Activated naive CD8-positive, alpha-beta T cell (primary cell): Measurements from ENCODE around the gene SP100.
A peak's percentile ranks its signal among the peaks of the same experiment; 100 is the strongest.
"Not testable (repeated sequence)": the region's sequence is repeated elsewhere in the genome, so short reads cannot be mapped to it uniquely, and the experiment has no call there.

ENCODE experiments used
- H3K27ac Mint-ChIP-seq: one replicate; pipeline ENCODE4 v1.8.0; 2021; ENCODE audit warnings: mixed read lengths
- H3K27me3 Mint-ChIP-seq: one replicate; pipeline ENCODE4 v1.8.0; 2021; ENCODE audit warnings: mixed read lengths
- H3K36me3 Mint-ChIP-seq: one replicate; pipeline ENCODE4 v1.8.0; 2021; ENCODE audit warnings: mixed read lengths
- H3K4me1 Mint-ChIP-seq: one replicate; pipeline ENCODE4 v1.8.0; 2021; ENCODE audit warnings: low read depth, mixed read lengths
- H3K4me3 Mint-ChIP-seq: one replicate; pipeline ENCODE4 v1.8.0; 2021; ENCODE audit warnings: mild to moderate bottlenecking, mixed read lengths
- H3K9me3 Mint-ChIP-seq: one replicate; pipeline ENCODE4 v1.8.0; 2021; ENCODE audit warnings: low read depth, mixed read lengths

The SP100 gene

DNA sequence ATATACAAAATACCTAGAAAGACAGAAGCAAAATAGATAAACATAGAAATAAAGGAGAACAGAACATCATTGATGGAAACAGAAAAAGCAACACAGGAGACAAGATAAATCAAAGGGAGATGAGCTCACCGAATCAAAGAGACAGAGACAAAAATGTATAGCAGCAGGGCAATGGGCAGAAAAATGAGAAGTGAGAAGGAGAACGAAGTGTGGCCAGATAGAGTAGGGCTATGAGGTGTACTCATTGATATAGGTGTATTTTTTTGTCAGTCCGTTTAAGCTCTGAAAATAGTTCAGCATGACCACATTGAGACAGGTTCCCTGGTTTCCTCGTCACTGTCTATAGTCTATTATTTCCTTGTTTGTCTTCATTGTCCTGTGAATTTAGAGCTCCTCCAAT lies 55.1 kb downstream of the SP100 start:
- no peak overlapping the region for H3K4me3 Mint-ChIP-seq
- H3K4me1 Mint-ChIP-seq: peaks cover 48% of the 10 kb centered on the region
- no peaks in the 10 kb centered on the region for H3K27me3 Mint-ChIP-seq
- H3K27ac Mint-ChIP-seq: peak overlapping the region; percentile 91
- peaks cover 59% of the 10 kb centered on the region for H3K36me3 Mint-ChIP-seq
- H3K9me3 Mint-ChIP-seq: peaks cover 9% of the 10 kb centered on the region

DNA sequence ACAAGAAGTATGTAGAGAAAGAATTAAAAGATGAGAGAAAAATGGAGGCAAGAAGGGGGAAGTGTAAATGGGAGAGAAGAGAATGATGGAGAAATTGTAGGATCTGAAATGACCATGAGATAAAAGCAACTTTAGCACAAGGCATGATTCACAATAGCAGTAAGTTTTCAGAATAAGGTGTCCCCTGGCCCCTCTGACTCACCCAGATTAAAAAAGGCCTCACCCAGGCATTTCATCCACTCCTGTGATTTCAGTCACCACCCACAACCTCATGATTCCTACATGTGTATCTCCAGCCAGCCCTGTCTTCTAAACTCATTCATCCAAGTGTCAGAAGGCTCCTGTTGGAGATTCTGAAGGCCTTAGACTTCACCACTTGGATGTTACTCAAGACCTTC lies 56.6 kb downstream of the SP100 start:
- H3K36me3 Mint-ChIP-seq: peaks cover 46% of the 10 kb centered on the region
- no peaks in the 10 kb centered on the region for H3K27me3 Mint-ChIP-seq
- peak overlapping the region; percentile 38 for H3K4me3 Mint-ChIP-seq
- H3K4me1 Mint-ChIP-seq: peaks cover 47% of the 10 kb centered on the region
- H3K9me3 Mint-ChIP-seq: peaks cover 9% of the 10 kb centered on the region
- H3K27ac Mint-ChIP-seq: peak overlapping the region; percentile 91

DNA sequence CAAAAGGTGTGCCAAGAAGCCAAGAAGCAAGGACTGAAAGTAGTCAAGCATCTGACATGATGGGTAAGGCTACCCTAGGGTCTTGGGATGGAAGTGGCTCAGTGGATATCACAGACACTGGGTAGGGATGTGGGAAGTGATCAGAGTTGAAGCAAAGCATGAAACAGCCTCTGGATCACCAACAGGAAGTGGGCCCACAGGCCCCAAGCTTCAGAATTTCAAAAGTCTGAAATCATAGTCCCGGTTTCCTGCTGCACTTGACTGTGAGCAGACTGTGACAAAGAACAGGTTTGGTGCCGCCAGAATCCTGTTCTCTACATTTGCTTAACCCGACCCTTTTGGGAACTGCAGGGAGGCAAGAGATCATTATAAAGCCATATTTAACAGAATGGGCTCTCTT lies 57.4 kb downstream of the SP100 start:
- Mint-ChIP-seq H3K9me3 (peaks cover 9% of the 10 kb centered on the region), H3K4me3 (peak overlapping the region; percentile 38), H3K4me1 (peaks cover 47% of the 10 kb centered on the region), H3K36me3 (peaks cover 43% of the 10 kb centered on the region), H3K27ac (peak overlapping the region; percentile 91), H3K27me3 (no peaks in the 10 kb centered on the region)

DNA sequence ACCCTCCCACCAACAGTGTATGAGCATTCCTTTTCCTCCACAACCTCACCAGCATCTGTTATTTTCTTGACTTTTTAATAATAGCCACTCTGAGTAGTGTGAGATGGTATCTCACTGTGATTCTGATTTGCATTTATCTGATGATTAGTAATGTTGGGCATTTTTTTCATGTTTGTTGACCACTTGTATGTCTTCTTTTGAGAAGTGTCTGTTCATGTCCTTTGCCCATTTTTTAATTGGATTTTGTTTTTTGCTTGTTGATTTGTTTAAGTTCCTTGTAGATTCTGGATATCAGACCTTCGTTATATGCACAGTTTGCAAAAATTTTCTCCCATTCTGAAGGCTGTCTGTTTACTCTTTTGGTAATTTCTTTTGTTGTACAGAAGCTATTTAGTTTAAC lies 59.1 kb downstream of the SP100 start:
- Mint-ChIP-seq H3K4me1 (peaks cover 45% of the 10 kb centered on the region), H3K9me3 (peaks cover 9% of the 10 kb centered on the region), H3K36me3 (peaks cover 50% of the 10 kb centered on the region), H3K4me3 (no peak overlapping the region), H3K27ac (no peak overlapping the region), H3K27me3 (no peaks in the 10 kb centered on the region)

DNA sequence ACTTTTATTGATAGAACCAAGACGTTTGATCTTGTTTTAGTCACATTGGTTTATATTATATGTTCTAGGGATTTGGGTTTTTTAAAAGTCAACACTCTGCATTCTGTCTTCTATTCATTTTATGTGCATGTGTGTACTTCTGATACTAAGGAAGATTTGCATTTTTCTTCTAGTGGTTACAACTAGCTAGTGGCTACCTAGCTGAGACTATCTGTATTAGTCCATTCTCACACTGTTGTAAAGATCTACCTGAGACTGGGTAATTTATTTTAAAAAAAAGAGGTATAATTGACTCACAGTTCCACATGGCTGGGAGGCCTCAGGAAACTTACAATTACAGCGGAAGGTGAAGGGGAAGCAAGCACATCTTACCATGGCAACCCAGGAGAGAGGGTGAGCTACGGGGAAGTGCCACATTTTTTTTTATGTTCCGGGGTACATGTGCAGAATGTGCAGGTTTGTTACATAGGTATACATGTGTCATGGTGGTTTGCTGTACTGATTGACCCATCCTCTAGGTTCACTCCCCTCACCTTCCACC lies 69.9 kb downstream of the SP100 start:
- peaks cover 48% of the 10 kb centered on the region for H3K36me3 Mint-ChIP-seq
- H3K27ac Mint-ChIP-seq: no peak overlapping the region
- no peaks in the 10 kb centered on the region for H3K27me3 Mint-ChIP-seq
- H3K9me3 Mint-ChIP-seq: peaks cover 8% of the 10 kb centered on the region
- H3K4me3 Mint-ChIP-seq: no peak overlapping the region
- peaks cover 6% of the 10 kb centered on the region for H3K4me1 Mint-ChIP-seq

DNA sequence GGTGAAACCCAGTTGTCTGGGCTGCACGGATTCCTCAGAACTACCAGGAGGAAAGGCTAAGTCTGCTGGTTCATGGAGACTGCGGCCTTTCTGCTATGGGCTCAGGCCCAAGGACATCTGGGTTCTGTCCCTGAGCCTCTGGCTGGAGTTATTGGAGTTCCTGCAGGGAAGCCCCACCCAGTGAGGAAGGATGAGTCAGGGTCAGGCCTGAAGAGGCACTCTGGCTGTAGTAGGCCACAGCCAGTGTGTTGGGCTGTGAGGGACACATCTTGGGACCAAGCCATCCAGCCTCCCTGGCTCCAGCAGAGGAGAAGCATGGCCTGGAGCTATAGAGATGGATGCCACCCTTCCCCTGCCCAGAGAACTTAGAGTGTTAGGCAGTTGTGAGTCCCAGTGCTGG lies 75.2 kb downstream of the SP100 start:
- not testable (repeated sequence) for H3K4me3 Mint-ChIP-seq, H3K9me3 Mint-ChIP-seq, H3K27ac Mint-ChIP-seq, H3K27me3 Mint-ChIP-seq
- H3K4me1 Mint-ChIP-seq: peaks cover 20% of the 10 kb centered on the region
- peaks cover 61% of the 10 kb centered on the region for H3K36me3 Mint-ChIP-seq

DNA sequence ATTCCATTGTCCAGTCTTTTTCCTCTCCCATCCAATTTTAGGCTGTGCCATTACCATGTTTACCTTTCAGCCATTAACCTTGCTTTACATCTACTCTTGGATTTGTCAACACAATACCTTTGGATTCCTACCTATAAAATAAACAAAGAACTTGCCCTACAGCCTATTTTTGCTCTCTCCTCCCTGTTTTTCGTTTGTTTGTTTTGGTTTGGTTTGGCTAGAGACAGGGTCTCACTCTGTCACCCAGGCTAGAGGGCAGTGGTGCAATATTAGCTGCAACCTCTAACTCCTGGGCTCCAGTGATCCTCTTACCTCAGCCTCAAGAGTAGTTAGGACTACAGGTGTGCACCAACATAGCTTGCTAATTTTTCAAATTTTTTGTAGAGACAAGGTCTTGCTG lies 76.1 kb downstream of the SP100 start:
- Mint-ChIP-seq H3K4me3 (no peak overlapping the region), H3K36me3 (peaks cover 61% of the 10 kb centered on the region), H3K4me1 (peaks cover 28% of the 10 kb centered on the region), H3K9me3 (peaks cover 10% of the 10 kb centered on the region), H3K27ac (no peak overlapping the region), H3K27me3 (no peaks in the 10 kb centered on the region)

DNA sequence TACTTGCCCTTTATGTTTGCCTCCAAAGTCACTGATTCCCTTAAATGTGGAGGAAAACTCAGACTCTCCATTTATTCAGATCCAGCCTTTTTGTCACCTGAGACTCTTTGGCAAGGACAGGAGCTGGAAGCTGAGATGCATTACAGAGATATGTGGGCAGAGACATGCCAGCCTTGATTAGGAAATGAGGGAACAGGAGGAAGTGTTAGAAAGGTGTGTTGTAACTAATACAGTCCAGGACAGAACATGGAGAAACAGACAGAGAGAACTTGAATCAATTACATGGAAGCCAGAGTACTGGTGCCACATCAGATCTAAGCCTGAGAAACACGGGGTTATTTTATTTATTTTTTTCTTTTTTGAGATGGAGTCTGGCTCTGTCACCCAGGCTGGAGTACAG lies 79.0 kb downstream of the SP100 start:
- Mint-ChIP-seq H3K4me1 (peaks cover 32% of the 10 kb centered on the region), H3K36me3 (peaks cover 56% of the 10 kb centered on the region), H3K4me3 (no peak overlapping the region), H3K9me3 (peaks cover 4% of the 10 kb centered on the region), H3K27ac (peak overlapping the region; percentile 35), H3K27me3 (no peaks in the 10 kb centered on the region)

DNA sequence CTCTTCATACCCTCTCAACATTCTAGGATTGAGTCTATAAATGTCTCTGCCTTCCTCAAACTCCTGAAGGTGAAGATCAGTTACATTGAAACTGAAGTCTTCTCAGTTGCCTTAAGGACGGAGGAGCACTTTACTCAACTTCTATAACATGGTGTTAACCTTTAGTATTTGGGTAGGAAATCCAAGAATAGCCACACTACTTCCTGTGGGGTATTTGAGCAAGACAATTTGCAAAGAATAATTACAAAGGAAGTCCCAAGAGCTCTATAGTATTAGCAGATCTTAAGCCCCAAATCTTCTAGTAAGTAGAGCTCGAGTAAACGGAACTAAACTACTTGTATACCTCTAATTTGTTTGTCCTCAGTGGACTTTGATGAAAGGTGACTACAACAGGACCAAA lies 80.9 kb downstream of the SP100 start:
- no peaks in the 10 kb centered on the region for H3K27me3 Mint-ChIP-seq
- H3K27ac Mint-ChIP-seq: peak overlapping the region; percentile 46
- peak overlapping the region; percentile 27 for H3K4me3 Mint-ChIP-seq
- H3K36me3 Mint-ChIP-seq: peaks cover 53% of the 10 kb centered on the region
- H3K9me3 Mint-ChIP-seq: no peaks in the 10 kb centered on the region
- H3K4me1 Mint-ChIP-seq: peaks cover 23% of the 10 kb centered on the region

DNA sequence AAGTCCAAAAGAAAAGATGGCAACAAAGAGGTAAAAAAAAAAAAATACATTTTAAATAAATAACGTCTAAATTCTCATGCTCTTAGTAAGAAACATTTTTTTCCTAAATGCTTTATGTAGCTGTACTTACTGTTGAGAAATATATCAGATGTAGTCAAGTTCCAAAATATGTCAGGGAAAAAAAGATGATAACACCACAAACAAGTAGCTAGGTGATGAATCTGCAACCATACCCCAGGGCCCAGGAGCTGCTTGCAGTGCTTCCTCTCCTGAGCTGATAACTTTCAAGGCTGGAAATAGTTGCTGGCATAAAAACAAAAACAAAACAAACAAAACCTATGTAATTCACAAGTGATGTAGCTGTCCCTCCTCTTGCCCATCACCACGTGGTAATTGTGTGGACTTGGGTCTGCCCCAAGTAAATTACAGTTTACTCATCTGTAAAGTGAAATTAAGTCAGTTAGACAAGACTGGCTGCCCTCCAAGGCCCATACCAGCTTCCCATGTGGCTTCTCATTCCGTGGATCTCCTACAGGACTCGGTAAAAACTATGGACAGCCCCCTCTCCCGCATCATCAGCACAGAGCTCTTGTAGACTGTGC lies 82.6 kb downstream of the SP100 start:
- Mint-ChIP-seq H3K36me3 (peaks cover 51% of the 10 kb centered on the region), H3K27ac (no peak overlapping the region), H3K9me3 (no peaks in the 10 kb centered on the region), H3K27me3 (no peaks in the 10 kb centered on the region), H3K4me3 (no peak overlapping the region), H3K4me1 (peaks cover 23% of the 10 kb centered on the region)

DNA sequence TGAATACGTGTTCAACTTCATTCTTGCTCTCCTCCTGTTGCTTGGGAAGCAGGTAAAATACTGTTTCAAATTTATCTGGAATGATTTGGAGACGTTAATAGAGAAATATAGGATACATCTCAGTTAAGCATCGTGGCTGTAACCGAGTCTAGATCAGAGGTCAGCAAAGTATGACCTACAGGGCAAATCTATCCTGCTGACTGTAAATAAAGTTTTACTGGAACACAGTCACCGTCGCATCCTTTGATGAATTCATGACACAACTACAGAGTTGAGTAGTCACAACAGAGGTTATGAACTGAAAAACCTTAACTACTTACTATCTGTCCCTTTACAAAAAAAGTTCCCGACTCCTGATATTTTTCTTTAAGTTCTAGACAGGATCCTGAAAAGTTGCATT lies 86.6 kb downstream of the SP100 start:
- Mint-ChIP-seq H3K36me3 (peaks cover 44% of the 10 kb centered on the region), H3K4me1 (peaks cover 3% of the 10 kb centered on the region), H3K9me3 (no peaks in the 10 kb centered on the region), H3K4me3 (no peak overlapping the region), H3K27ac (no peak overlapping the region), H3K27me3 (no peaks in the 10 kb centered on the region)

DNA sequence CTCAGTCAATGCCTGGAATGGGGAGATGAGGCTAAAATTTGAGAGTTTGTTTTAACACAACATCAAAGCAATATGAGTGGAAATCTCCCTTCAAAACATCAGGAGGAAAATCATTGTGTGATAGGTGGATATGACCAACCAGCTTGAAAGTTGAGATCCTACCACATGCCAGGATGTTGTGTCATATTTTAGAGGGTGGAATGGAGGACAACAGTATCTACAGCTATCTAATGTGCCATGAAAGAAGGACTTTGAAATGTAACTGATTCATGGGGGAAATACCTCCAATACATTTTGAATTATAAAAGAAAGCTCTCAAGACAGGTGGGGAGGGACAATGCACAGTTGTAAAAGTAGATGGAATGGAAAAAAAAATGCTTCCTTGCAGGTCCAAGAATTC lies 87.8 kb downstream of the SP100 start:
- Mint-ChIP-seq H3K9me3 (no peaks in the 10 kb centered on the region), H3K4me1 (no peaks in the 10 kb centered on the region), H3K4me3 (no peak overlapping the region), H3K36me3 (peaks cover 42% of the 10 kb centered on the region), H3K27me3 (no peaks in the 10 kb centered on the region), H3K27ac (no peak overlapping the region)

DNA sequence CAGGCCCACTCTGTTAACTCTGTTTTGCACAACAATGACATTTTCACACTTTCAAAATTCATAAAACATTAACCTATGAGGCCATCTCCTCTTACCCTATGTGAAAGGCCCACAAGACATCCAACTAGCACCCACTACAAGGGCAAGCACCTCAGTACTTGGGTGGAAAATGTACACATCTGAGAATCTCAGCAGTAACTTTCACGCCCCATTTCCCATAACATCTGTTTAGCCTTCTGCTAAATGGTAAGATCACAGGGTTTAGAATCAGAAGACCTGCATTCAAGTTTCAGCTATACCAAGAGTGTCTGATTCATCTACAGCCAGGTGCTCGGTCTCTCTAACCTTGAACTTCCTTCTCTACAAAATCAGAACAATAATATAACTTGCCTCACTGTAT lies 89.2 kb downstream of the SP100 start:
- Mint-ChIP-seq H3K27me3 (no peaks in the 10 kb centered on the region), H3K4me3 (no peak overlapping the region), H3K9me3 (no peaks in the 10 kb centered on the region), H3K36me3 (peaks cover 46% of the 10 kb centered on the region), H3K27ac (no peak overlapping the region), H3K4me1 (no peaks in the 10 kb centered on the region)

DNA sequence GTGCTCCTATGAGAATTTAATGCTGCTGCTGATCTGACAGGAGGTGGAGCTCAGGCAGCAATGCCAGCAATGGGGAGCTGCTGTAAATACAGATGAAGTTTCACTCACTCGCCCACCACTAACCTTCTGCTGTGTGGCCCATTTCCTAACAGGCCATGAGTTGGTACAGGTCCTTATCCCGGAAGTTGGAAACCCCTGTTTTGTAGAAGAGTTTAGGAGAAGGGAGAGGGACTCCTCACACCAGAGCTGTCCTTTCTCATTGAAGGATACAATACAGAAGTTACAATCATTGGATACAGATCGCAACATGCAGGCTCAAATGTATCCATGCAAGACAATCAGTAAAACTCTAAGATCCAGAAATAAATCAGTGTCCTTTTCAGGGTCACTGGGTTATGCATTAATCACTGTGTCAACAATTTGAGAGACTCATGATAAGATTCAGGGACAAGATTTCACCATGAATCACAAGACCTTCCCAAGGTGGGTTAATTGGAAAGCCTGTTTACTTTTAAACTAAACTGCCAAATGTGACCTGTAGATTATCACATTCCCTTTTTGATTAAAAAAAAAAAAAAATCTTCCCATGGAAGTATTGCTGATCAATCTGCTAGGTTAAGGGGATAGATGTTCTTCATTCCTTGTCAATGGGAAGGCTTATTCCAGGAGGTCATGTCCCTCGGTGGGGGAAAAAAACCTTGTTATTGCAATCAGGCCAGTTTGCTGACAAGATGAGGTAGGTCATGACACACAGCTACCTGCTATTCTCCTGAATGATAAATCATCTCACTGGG lies 97.2 kb downstream of the SP100 start:
- H3K4me1 Mint-ChIP-seq: no peaks in the 10 kb centered on the region
- peaks cover 42% of the 10 kb centered on the region for H3K36me3 Mint-ChIP-seq
- H3K27me3 Mint-ChIP-seq: no peaks in the 10 kb centered on the region
- no peak overlapping the region for H3K27ac Mint-ChIP-seq
- H3K9me3 Mint-ChIP-seq: no peaks in the 10 kb centered on the region
- H3K4me3 Mint-ChIP-seq: no peak overlapping the region

DNA sequence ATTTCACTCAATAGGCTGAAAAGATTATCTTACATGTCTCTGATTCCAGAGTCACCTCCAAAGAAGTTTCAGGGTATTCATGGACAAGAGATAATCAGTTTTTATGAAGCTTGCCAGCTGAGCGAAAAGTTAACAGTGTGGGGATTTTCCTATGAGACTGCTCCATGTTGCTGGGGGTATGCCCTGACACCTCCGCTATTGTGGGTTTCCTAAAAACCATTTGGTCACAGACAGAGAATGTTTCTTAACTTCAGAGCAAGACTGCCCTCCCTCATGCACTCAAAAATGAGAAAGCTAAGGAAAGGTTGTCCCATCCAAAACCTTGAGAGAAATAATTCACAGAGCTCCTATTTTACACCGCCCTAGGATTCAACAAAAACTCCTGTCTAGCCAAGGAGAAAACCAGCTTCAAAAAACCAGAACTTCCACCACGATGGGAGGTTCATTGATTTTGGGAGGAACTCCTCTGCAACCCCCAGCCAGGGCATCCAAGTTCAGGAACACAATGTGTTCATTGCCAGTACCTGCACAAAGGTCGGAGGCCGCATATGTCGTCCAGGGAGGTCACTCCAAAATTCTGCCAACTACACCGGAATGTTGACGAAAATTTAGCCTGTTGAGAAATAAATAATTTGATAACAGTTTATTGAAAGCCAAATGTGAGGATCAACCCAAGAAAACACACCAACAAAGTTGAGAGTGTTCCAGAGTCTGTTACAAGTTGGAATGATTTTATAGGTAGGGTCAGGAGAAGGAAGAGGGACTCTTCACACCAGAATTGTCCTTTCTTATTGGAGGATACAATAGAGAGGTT lies 104.3 kb downstream of the SP100 start:
- Mint-ChIP-seq H3K4me1 (peaks cover 2% of the 10 kb centered on the region), H3K27me3 (no peaks in the 10 kb centered on the region), H3K36me3 (peaks cover 40% of the 10 kb centered on the region), H3K9me3 (peaks cover 24% of the 10 kb centered on the region), H3K4me3 (no peak overlapping the region), H3K27ac (no peak overlapping the region)
